Body of pancreas (tissue), 4 donors: ENCODE results near the gene NKX2-3.

ENCODE experiments used
- CTCF ChIP-seq, 7 experiments: fragments of 450-650 bp in 4 of 7; fragments of 200-600 bp in 3 of 7; sonication (generic) in 3 of 7; IDR thresholded peaks; one replicate each; pipeline ENCODE4 v1.5.1; 2016 to 2019; ENCODE audit warnings: antibody characterized with exemption in 7 of 7
- POLR2A ChIP-seq, 3 donors: fragments of 450-650 bp; IDR thresholded peaks; one replicate each; pipeline ENCODE4 v1.6.1; 2016; ENCODE audit warnings: antibody characterized with exemption in 3 of 3, mild to moderate bottlenecking in 2 of 3

- TF ChIP-seq CTCF (IDR thresholded peaks at IDR 0.05) (no peak), POLR2A (IDR thresholded peaks at IDR 0.05) (no peak)
Observed at GRCh38 chr10:99540306-99540656, 7.5 kb downstream of the NKX2-3 start.
